Measurements from ENCODE around the gene PTGR3. TPM values are rescaled to one million over a fixed set of nuclear protein-coding genes. Genes with fewer than 3 reads are reported as not detected.

PTGR3 gene
- total and polyA plus RNA-seq, 2 experiments from 2014 or later = 24.4 to 25.7 TPM

DNA sequence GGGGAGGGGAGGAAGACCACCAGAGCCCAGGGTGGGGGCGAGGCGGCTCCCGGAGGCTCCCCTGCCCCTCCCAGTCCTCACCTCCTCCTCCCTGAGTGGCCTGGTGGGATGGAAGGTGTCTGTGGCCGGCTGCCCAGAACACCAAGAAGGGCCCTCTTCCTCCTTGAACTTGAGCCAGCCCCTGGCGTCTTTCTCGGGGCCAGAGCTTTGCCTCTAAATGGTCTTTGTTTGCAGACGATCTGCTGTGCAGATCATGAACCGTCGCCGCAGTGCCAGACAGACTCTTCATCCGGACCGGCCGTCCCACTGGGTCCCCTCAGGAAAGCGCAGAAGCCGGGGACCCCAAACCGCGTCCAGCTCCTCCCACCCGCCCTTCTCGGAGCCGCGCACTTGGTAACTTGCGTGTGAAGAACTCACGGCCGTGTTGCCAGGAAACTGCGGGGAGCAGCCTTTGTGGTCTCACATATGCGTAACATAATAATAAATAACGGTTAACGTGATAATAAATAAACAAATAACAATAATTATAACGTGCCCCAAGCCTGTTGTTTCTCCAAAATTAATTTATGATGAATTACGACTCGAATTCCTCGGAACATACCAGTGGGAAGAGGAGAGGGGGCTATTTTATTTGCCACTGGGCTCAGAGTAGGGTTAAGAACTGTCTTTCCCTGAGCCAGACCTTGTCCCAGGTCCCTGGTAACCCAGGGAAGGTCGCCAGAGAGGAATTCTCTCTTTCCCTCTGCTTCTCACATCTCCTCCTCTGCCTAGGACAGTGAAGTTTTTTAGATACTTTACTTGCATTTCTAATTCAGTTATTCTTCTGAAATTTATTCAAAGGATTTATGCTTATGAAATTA, 41.0 kb downstream of the PTGR3 start:
- H3K4me3 ChIP-seq = no peak overlapping the region
- no peak overlapping the region for H2AFZ ChIP-seq
- H3K27ac ChIP-seq = no peak overlapping the region

DNA sequence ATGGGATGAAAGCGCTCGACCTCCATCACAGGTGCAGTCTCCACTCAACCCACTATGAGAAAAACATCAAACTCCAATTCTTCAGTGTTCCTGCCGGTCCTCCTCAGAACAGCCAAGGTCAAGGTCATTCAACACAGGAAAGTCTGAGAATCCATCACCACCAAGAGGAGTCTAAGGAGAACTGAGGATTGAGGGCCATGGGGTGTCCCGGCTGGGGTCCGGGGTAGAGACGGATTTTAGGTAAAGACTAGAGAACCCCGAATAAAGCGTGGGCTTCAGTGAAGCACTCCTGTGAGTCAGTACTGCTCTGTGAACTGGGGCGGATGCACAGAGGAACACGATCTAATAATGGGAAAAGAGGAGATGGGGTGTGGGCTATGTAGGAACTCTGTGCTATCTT, 41.8 kb downstream of the PTGR3 start:
- H3K4me1 ChIP-seq (ENCODE audit: insufficient read depth) = no peaks in the 10 kb centered on the region
- no peaks in the 10 kb centered on the region for H3K36me3 ChIP-seq (replicated peaks; ENCODE audit: insufficient read depth, low read depth)
- no peak for DNase-seq (ENCODE audit: low spot score)
- H4K20me1 ChIP-seq (ENCODE audit: insufficient read depth, poor library complexity, severe bottlenecking) = no peaks in the 10 kb centered on the region
- H3K4me3 ChIP-seq = no peak overlapping the region
- no peaks in the 10 kb centered on the region for H3K9me3 ChIP-seq (ENCODE audit: low read depth)
- 92% methylated on average over 10 of the region's 10 CpGs for WGBS (ENCODE audit: low lambda C conversion rate, missing lambda C conversion rate)
- no peaks in the 10 kb centered on the region for H3K9me2 ChIP-seq (replicated peaks; ENCODE audit: insufficient read depth)
- no peaks in the 10 kb centered on the region for H3K27me3 ChIP-seq
- H2AFZ ChIP-seq = no peak overlapping the region
- no peak for TF ChIP-seq EZH2 (IDR thresholded peaks at IDR 0.05; ENCODE audit: borderline replicate concordance)
- no peak for TF ChIP-seq EZH2phosphoT487 (IDR thresholded peaks at IDR 0.05; ENCODE audit: low read depth, severe bottlenecking, unreplicated experiment)
- TF ChIP-seq, protein P1, sequence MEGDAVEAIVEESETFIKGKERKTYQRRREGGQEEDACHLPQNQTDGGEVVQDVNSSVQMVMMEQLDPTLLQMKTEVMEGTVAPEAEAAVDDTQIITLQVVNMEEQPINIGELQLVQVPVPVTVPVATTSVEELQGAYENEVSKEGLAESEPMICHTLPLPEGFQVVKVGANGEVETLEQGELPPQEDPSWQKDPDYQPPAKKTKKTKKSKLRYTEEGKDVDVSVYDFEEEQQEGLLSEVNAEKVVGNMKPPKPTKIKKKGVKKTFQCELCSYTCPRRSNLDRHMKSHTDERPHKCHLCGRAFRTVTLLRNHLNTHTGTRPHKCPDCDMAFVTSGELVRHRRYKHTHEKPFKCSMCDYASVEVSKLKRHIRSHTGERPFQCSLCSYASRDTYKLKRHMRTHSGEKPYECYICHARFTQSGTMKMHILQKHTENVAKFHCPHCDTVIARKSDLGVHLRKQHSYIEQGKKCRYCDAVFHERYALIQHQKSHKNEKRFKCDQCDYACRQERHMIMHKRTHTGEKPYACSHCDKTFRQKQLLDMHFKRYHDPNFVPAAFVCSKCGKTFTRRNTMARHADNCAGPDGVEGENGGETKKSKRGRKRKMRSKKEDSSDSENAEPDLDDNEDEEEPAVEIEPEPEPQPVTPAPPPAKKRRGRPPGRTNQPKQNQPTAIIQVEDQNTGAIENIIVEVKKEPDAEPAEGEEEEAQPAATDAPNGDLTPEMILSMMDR (IDR thresholded peaks at IDR 0.05; ENCODE audit: poor library complexity) = no peak
- H3K27ac ChIP-seq = no peak overlapping the region
- no peaks in the 10 kb centered on the region for H3K79me2 ChIP-seq
- H3K4me2 ChIP-seq = no peak overlapping the region

More for the DNA sequence above, 41.0 kb downstream of the PTGR3 start:
- Histone ChIP-seq H3K9me2 (replicated peaks; ENCODE audit: insufficient read depth) (no peaks in the 10 kb centered on the region), H3K36me3 (replicated peaks; ENCODE audit: insufficient read depth, low read depth) (no peaks in the 10 kb centered on the region), H3K4me2 (no peak overlapping the region), H4K20me1 (ENCODE audit: insufficient read depth, poor library complexity, severe bottlenecking) (no peaks in the 10 kb centered on the region), H3K27me3 (no peaks in the 10 kb centered on the region), H3K4me1 (ENCODE audit: insufficient read depth) (no peaks in the 10 kb centered on the region), H3K9me3 (ENCODE audit: low read depth) (no peaks in the 10 kb centered on the region), H3K79me2 (no peaks in the 10 kb centered on the region)
- WGBS (ENCODE audit: low lambda C conversion rate, missing lambda C conversion rate) = 90% methylated on average over 31 of the region's 33 CpGs
- TF ChIP-seq EZH2 (IDR thresholded peaks at IDR 0.05; ENCODE audit: borderline replicate concordance) (no peak), EZH2phosphoT487 (IDR thresholded peaks at IDR 0.05; ENCODE audit: low read depth, severe bottlenecking, unreplicated experiment) (no peak)
- TF ChIP-seq, protein P1 (IDR thresholded peaks at IDR 0.05; ENCODE audit: poor library complexity) = no peak
- DNase-seq (ENCODE audit: low spot score) = no peak

DNA sequence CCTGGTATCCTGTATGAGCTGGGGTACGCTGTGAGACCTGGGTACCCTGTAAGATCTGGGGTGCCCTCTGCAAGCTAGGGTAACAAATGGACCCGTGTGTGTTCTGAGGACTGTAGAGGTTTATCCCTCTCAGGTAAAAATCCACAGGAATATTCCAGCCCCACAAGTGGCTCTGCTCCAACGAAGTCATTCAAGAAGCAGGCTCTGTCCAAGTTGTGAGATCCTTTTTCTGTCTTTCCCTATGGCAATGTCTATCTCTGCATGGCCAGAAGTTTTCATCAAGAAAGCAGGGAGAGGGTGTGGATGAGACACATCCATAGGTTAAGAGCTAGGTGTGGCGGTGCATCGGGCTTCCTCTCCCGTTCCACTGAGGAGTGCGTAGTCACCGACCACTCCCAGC, 43.0 kb downstream of the PTGR3 start:
- WGBS (ENCODE audit: low lambda C conversion rate, missing lambda C conversion rate) = 93% methylated on average over 8 of the region's 8 CpGs
- Histone ChIP-seq H3K36me3 (replicated peaks; ENCODE audit: insufficient read depth, low read depth) (no peaks in the 10 kb centered on the region), H4K20me1 (ENCODE audit: insufficient read depth, poor library complexity, severe bottlenecking) (no peaks in the 10 kb centered on the region), H3K27me3 (no peaks in the 10 kb centered on the region), H3K9me3 (ENCODE audit: low read depth) (no peaks in the 10 kb centered on the region), H3K79me2 (no peaks in the 10 kb centered on the region), H2AFZ (no peak overlapping the region), H3K9me2 (replicated peaks; ENCODE audit: insufficient read depth) (no peaks in the 10 kb centered on the region), H3K4me1 (ENCODE audit: insufficient read depth) (no peaks in the 10 kb centered on the region), H3K4me2 (no peak overlapping the region), H3K27ac (no peak overlapping the region), H3K4me3 (no peak overlapping the region)
- no peak for TF ChIP-seq EZH2 (IDR thresholded peaks at IDR 0.05; ENCODE audit: borderline replicate concordance)
- no peak for DNase-seq (ENCODE audit: low spot score)

DNA sequence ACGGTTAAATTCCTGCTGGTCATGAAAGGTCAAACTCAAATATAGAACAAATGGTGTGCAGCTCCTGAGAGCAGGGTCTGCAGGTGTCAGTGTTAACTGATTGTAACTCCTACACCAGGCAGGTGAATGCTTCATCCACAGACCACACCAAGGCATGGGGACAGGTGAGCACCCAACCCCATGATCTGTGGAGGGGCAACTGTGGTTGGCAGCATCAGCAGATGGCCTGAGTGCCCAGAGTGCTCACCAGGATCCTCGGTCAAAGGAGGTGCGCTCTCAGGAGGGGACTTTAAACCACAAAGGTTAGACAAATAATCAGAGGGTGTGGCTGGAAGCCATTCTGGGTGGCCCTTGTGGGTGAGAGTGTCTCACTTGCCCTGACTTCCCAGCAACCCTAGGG, 44.5 kb downstream of the PTGR3 start:
- WGBS (ENCODE audit: low lambda C conversion rate, missing lambda C conversion rate) = 92% methylated on average over 3 of the region's 3 CpGs
- Histone ChIP-seq H3K9me3 (ENCODE audit: low read depth) (no peaks in the 10 kb centered on the region), H3K36me3 (replicated peaks; ENCODE audit: insufficient read depth, low read depth) (no peaks in the 10 kb centered on the region), H3K79me2 (no peaks in the 10 kb centered on the region), H2AFZ (no peak overlapping the region), H3K9me2 (replicated peaks; ENCODE audit: insufficient read depth) (no peaks in the 10 kb centered on the region), H3K4me1 (ENCODE audit: insufficient read depth) (no peaks in the 10 kb centered on the region), H3K27me3 (no peaks in the 10 kb centered on the region), H3K4me3 (no peak overlapping the region), H4K20me1 (ENCODE audit: insufficient read depth, poor library complexity, severe bottlenecking) (no peaks in the 10 kb centered on the region), H3K4me2 (no peak overlapping the region), H3K27ac (no peak overlapping the region)
- TF ChIP-seq EZH2 (IDR thresholded peaks at IDR 0.05; ENCODE audit: borderline replicate concordance) (no peak), EZH2phosphoT487 (IDR thresholded peaks at IDR 0.05; ENCODE audit: low read depth, severe bottlenecking, unreplicated experiment) (no peak)
- TF ChIP-seq, protein P1 (IDR thresholded peaks at IDR 0.05; ENCODE audit: poor library complexity) = no peak
- DNase-seq (ENCODE audit: low spot score) = no peak

All from hepatocyte (in vitro differentiated cells).